Left lung (tissue), 10 donors: ENCODE measurements around the gene CCDC187. TPM values are rescaled to one million over a fixed set of nuclear protein-coding genes. Genes with fewer than 3 reads are reported as not detected.
A peak's percentile ranks its signal among the peaks of the same experiment; 100 is the strongest.

Experiments
- ATAC-seq: fragments of 200-7000 bp; cut with Tn5 transposase; one replicate; pipeline ENCODE4 v1.9.1; 2020; ENCODE audit warnings: moderate library complexity
- DNase-seq, 4 donors: peaks; one replicate each; pipeline ENCODE4 v3.0.0-alpha.2; 2013 to 2020
- H3K27ac ChIP-seq, 2 donors: fragments of 200-600 bp; sonication (generic) in 1 of 2; one replicate each; pipeline versions ENCODE4 v1.5.0 to v1.8.0; 2020 to 2021
- H3K27me3 ChIP-seq, 2 donors: fragments of 200-600 bp; sonication (generic) in 1 of 2; one replicate each; pipeline versions ENCODE4 v1.5.0 to v1.8.0; 2020 to 2021
- H3K36me3 ChIP-seq, 2 donors: fragments of 200-600 bp; sonication (generic) in 1 of 2; one replicate each; pipeline versions ENCODE4 v1.5.0 to v1.8.0; 2020 to 2021
- H3K4me1 ChIP-seq, 2 donors: fragments of 200-600 bp; one replicate each; pipeline ENCODE4 v1.8.0; 2021
- H3K4me3 ChIP-seq, 2 donors: fragments of 200-600 bp; sonication (generic) in 1 of 2; one replicate each; pipeline versions ENCODE4 v1.5.0 to v1.8.0; 2020 to 2021; ENCODE audit warnings: mild to moderate bottlenecking in 1 of 2
- H3K9me3 ChIP-seq, 2 donors: fragments of 200-600 bp; sonication (generic) in 1 of 2; one replicate each; pipeline versions ENCODE4 v1.5.0 to v1.8.0; 2020 to 2021
- CTCF ChIP-seq, 2 donors: fragments of 200-600 bp; sonication (generic) in 1 of 2; IDR thresholded peaks; one replicate each; pipeline versions ENCODE4 v1.5.0 to v1.8.0; 2021; ENCODE audit warnings: antibody characterized with exemption in 2 of 2
- intact Hi-C, 2 donors: fragments of 100-400 bp; cut with DNase I; formaldehyde crosslinking; loops; one replicate each; pipeline versions ENCODE4 v1.11.2 to v1.14.2; 2022
- polyA plus RNA-seq, 6 donors: library from polyadenylated mRNA; unstranded; fragments of 120-200 nt; gene quantifications; one replicate each; pipeline ENCODE4 v1.2.1, GENCODE V29; 2013; ENCODE audit not compliant: insufficient read length in 6 of 6
- total RNA-seq, 2 donors: library from RNA; stranded (reverse); fragmentation: NEBNext Ultra II Directional; extraction: Animal tissue kit (Norgen Biotek cat#: 25700); gene quantifications; one replicate each; pipeline ENCODE4 v1.2.1, GENCODE V29; 2021
- donor health status: DM: no; HTN: yes; CAD: no.
- donor health status: DM: no; HTN: no; CAD: no.

The CCDC187 gene
- total and polyA plus RNA-seq, 8 donors = 0.47 to 3.0 (median 1.9) TPM

GRCh38 chr9:136304981-136305380 lies 1.1 kb upstream of the CCDC187 start:
- no peak overlapping the region for H3K27ac ChIP-seq
- peak in 1 of 4 donors; percentile 57 for DNase-seq
- TF ChIP-seq CTCF (IDR thresholded peaks at IDR 0.05) = no peak
- intact Hi-C loops = no loop called here
- H3K4me1 ChIP-seq = no peaks in the 10 kb centered on the region
- H3K36me3 ChIP-seq = no peaks in the 10 kb centered on the region
- no peak for ATAC-seq
- H3K9me3 ChIP-seq = no peaks in the 10 kb centered on the region
- peaks cover 0 to 57% of the 10 kb centered on the region in 2 donors for H3K27me3 ChIP-seq
- no peak overlapping the region for H3K4me3 ChIP-seq

GRCh38 chr9:136304456-136304855 lies 562 bp upstream of the CCDC187 start:
- intact Hi-C loops = no loop called here
- Histone ChIP-seq H3K36me3 (no peaks in the 10 kb centered on the region), H3K9me3 (no peaks in the 10 kb centered on the region), H3K27me3 (peaks cover 0 to 55% of the 10 kb centered on the region in 2 donors), H3K27ac (no peak overlapping the region), H3K4me3 (no peak overlapping the region), H3K4me1 (no peaks in the 10 kb centered on the region)
- peak in 1 of 4 donors; percentile 53 for DNase-seq
- no peak for ATAC-seq
- TF ChIP-seq CTCF (IDR thresholded peaks at IDR 0.05) = no peak

GRCh38 chr9:136303066-136303824 lies 649 bp downstream of the CCDC187 start:
- Histone ChIP-seq H3K36me3 (no peaks in the 10 kb centered on the region), H3K27me3 (peaks cover 0 to 48% of the 10 kb centered on the region in 2 donors), H3K9me3 (no peaks in the 10 kb centered on the region), H3K27ac (no peak overlapping the region), H3K4me3 (no peak overlapping the region), H3K4me1 (no peaks in the 10 kb centered on the region)
- ATAC-seq (no peak), DNase-seq (peak in 1 of 4 donors; percentile 73)
- intact Hi-C loops = no loop called here
- TF ChIP-seq CTCF (IDR thresholded peaks at IDR 0.05) = no peak

- no peak overlapping the region for H3K4me3 ChIP-seq
- H3K27me3 ChIP-seq = peaks cover 0 to 48% of the 10 kb centered on the region in 2 donors
- no peak for TF ChIP-seq CTCF (IDR thresholded peaks at IDR 0.05)
- no peaks in the 10 kb centered on the region for H3K4me1 ChIP-seq
- no peaks in the 10 kb centered on the region for H3K36me3 ChIP-seq
- H3K27ac ChIP-seq = no peak overlapping the region
- ATAC-seq = no peak
- no peaks in the 10 kb centered on the region for H3K9me3 ChIP-seq
- DNase-seq = peak in 1 of 4 donors; percentile 69
- intact Hi-C loops = no loop called here
Observed at GRCh38 chr9:136302527-136302926, 1.4 kb downstream of the CCDC187 start.

GRCh38 chr9:136300866-136301265 lies 3.0 kb downstream of the CCDC187 start:
- Histone ChIP-seq H3K9me3 (no peaks in the 10 kb centered on the region), H3K4me1 (no peaks in the 10 kb centered on the region), H3K36me3 (no peaks in the 10 kb centered on the region), H3K4me3 (no peak overlapping the region), H3K27ac (no peak overlapping the region), H3K27me3 (peaks cover 0 to 46% of the 10 kb centered on the region in 2 donors)
- ATAC-seq (no peak), DNase-seq (peak in 1 of 4 donors; percentile 23)
- no peak for TF ChIP-seq CTCF (IDR thresholded peaks at IDR 0.05)
- intact Hi-C loops = no loop called here
